Activated B cell treated with CpG ODN at 0.5 μM for 24 hours (primary cell): Measurements from ENCODE around the gene DDX28. TPM values are rescaled to one million over a fixed set of nuclear protein-coding genes. Genes with fewer than 3 reads are reported as not detected.
A peak's percentile ranks its signal among the peaks of the same experiment; 100 is the strongest.

ENCODE experiments used
- ATAC-seq: fragments of 200-7000 bp; cut with Tn5 transposase; one replicate; pipeline ENCODE4 v1.10.0; 2021; ENCODE audit warnings: low read depth, mild to moderate bottlenecking, moderate library complexity
- CTCF ChIA-PET: fragments of 350-600 bp; sonication (Branson Sonifier 250); formaldehyde crosslinking; loops from one replicate; lab custom pipeline; 2021; ENCODE audit warnings: antibody characterized with exemption; lab: Charles Lee
- POLR2A ChIA-PET: fragments of 350-600 bp; sonication (Branson Sonifier 250); formaldehyde crosslinking; loops from one replicate; lab custom pipeline; 2021; ENCODE audit warnings: antibody characterized with exemption; lab: Charles Lee
- DNase-seq: peaks from one replicate; pipeline ENCODE4 v3.0.0; 2022
- H3K27ac Mint-ChIP-seq: one replicate; pipeline ENCODE4 v1.8.0; 2020; ENCODE audit warnings: mixed read lengths
- H3K27me3 Mint-ChIP-seq: one replicate; pipeline ENCODE4 v1.8.0; 2021; ENCODE audit warnings: mixed read lengths
- H3K36me3 Mint-ChIP-seq: one replicate; pipeline ENCODE4 v1.8.0; 2021; ENCODE audit warnings: low read depth, mixed read lengths
- H3K4me1 Mint-ChIP-seq: one replicate; pipeline ENCODE4 v1.8.0; 2021; ENCODE audit warnings: mixed read lengths
- H3K4me3 Mint-ChIP-seq: one replicate; pipeline ENCODE4 v1.8.0; 2020; ENCODE audit warnings: mild to moderate bottlenecking, mixed read lengths
- H3K9me3 Mint-ChIP-seq: one replicate; pipeline ENCODE4 v1.8.0; 2020; ENCODE audit warnings: mixed read lengths
- intact Hi-C: fragments of 100-400 bp; cut with micrococcal nuclease; formaldehyde crosslinking; loops from one replicate; pipeline ENCODE4 v1.15.1; 2024
- total RNA-seq: library from RNA; stranded (reverse); gene quantifications from 2 replicates; pipeline ENCODE4 v1.2.3, GENCODE V29; 2022
- TF ChIP-seq, protein P1 (sequence below): fragments of 200-600 bp; IDR thresholded peaks from one replicate; pipeline ENCODE4 v1.8.0; 2022; ENCODE audit warnings: antibody characterized with exemption, mild to moderate bottlenecking

The DDX28 gene
- total RNA-seq, 1 donor from 2014 or later = 19.2 TPM

DNA sequence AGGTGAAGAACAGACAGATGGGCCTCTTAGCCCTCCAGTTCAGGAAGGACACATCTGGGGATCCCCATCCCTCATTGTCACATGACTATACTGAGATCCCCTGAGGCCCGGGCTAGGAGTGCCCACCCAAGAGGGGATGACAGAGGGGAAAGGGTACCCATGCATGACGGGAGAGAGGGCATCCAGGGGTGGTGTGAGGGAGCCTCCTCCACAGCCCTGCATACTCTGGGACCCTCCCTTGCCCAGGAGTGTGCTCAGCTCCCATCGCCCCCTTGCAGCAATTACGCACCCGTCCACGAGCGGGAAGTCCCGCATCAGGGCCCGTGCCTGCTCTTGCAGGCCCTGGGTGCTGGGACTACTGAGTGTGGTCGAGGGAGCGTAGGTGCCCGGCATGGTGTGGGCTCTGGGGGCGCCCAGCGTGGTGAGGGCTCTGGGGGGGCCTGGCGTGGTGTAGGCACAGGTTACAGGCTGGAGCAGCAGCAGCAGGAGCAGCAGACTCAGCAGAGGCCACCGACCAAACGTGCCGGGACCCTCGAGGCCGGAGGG is 30.3 kb downstream of the DDX28 start:
- ChIA-PET POLR2A (interaction anchor here (0.6 to 4.1 kb wide), 8 partner anchors 13 to 92 kb away, joined by 3 to 26 read pairs (median 8); partner anchors contain the start of genes DDX28, DUS2 and PSMB10), CTCF (interaction anchor here (1.1 to 3.7 kb wide), 3 partner anchors 13 to 109 kb away, joined by 3 to 28 read pairs (median 4); no protein-coding TSS in a partner anchor)
- Mint-ChIP-seq H3K4me1 (peaks cover 80% of the 10 kb centered on the region), H3K36me3 (peaks cover 9% of the 10 kb centered on the region), H3K9me3 (no peaks in the 10 kb centered on the region), H3K27me3 (no peaks in the 10 kb centered on the region), H3K27ac (peak overlapping the region; percentile 77), H3K4me3 (peak overlapping the region; percentile 32)
- ATAC-seq (no peak), DNase-seq (no peak)
- TF ChIP-seq, protein P1, sequence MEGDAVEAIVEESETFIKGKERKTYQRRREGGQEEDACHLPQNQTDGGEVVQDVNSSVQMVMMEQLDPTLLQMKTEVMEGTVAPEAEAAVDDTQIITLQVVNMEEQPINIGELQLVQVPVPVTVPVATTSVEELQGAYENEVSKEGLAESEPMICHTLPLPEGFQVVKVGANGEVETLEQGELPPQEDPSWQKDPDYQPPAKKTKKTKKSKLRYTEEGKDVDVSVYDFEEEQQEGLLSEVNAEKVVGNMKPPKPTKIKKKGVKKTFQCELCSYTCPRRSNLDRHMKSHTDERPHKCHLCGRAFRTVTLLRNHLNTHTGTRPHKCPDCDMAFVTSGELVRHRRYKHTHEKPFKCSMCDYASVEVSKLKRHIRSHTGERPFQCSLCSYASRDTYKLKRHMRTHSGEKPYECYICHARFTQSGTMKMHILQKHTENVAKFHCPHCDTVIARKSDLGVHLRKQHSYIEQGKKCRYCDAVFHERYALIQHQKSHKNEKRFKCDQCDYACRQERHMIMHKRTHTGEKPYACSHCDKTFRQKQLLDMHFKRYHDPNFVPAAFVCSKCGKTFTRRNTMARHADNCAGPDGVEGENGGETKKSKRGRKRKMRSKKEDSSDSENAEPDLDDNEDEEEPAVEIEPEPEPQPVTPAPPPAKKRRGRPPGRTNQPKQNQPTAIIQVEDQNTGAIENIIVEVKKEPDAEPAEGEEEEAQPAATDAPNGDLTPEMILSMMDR = no peak
- intact Hi-C loops = loop anchor here (1.0 to 10.0 kb wide), 10 partner anchors 7 to 468 kb away; partner anchors contain the start of genes C16orf86, DDX28, DUS2 and ENKD1

DNA sequence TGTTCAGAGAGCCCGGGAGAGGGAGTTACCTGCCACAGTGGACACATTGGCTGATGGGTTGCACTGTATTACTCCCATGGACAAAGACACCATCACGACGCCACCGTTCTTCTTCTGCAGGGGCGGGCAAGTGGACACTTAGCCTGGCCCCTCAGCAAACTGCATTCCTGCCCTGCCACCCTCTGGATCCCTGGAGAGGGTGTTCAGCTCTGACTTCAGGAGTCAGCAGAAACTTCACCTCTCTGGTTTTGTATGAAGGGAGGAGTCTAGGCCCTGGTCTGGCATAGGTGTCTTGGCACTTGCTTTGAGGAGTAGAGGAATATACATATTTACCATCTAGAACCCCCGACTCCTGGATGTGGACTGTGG is 33.0 kb downstream of the DDX28 start:
- POLR2A ChIA-PET = interaction anchor here (0.5 to 2.9 kb wide), 5 partner anchors 9 to 199 kb away, joined by 3 to 10 read pairs (median 3); partner anchors contain the start of genes DDX28, DPEP2, DUS2 and NFATC3
- ATAC-seq (no peak), DNase-seq (no peak)
- intact Hi-C loops = loop anchor here (5.0 to 10.0 kb wide), 2 partner anchors 323 to 465 kb away; partner anchors contain the start of genes C16orf86, ENKD1 and RIPOR1
- H3K27ac Mint-ChIP-seq = peak overlapping the region; percentile 73
- peaks cover 8% of the 10 kb centered on the region for H3K36me3 Mint-ChIP-seq
- TF ChIP-seq, protein P1 = no peak
- CTCF ChIA-PET = interaction anchor here (0.9 to 3.7 kb wide), 4 partner anchors 48 to 173 kb away, joined by 3 to 28 read pairs (median 4); no protein-coding TSS in a partner anchor
- H3K4me1 Mint-ChIP-seq = peaks cover 76% of the 10 kb centered on the region
- no peaks in the 10 kb centered on the region for H3K27me3 Mint-ChIP-seq
- no peak overlapping the region for H3K4me3 Mint-ChIP-seq
- H3K9me3 Mint-ChIP-seq = no peaks in the 10 kb centered on the region

DNA sequence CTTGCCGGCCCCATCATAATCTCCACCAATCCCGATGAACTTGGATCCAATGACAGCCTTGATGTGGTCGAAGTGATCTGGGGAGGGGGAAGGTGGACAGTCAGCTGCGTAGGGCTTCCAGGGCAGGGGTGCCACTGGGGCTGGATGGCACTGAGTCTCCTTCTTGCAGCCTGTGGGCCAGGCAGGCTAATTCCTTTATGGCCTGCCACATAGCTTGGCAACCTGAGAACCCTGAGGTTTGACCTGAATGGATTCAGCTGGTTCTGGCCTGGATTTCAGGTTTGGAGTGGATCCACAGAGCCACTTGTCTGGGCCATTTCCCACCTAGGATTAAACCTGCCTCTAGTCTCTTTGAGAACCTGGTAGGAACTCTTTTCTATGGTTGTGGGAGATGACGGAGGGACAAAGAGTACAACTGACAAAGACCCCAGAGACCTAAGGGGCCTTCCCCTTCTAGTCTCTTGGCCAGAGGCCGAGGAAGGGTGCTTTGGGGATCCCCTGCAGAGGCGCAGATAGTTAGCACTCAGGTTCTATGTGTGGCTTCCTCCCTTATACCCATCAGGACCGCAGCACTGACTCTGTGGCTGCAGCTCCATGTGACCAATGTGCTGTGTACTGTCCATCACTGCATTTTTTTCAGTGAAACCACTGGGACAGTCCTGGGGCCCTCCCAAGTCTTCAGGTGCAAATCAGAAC is 33.6 kb downstream of the DDX28 start:
- peaks cover 8% of the 10 kb centered on the region for H3K36me3 Mint-ChIP-seq
- H3K4me1 Mint-ChIP-seq = peaks cover 76% of the 10 kb centered on the region
- ChIA-PET CTCF (interaction anchor here (1.3 to 3.7 kb wide), 3 partner anchors 48 to 172 kb away, joined by 3 to 28 read pairs (median 4); no protein-coding TSS in a partner anchor), POLR2A (interaction anchor here (0.5 to 1.3 kb wide), 10 partner anchors 10 to 765 kb away, joined by 3 to 8 read pairs (median 3); partner anchors contain the start of genes DDX28, DPEP2, DUS2 and NFATC3)
- ATAC-seq (peak; percentile 10), DNase-seq (no peak)
- TF ChIP-seq, protein P1 = no peak
- H3K27me3 Mint-ChIP-seq = no peaks in the 10 kb centered on the region
- peak overlapping the region; percentile 73 for H3K27ac Mint-ChIP-seq
- H3K4me3 Mint-ChIP-seq = no peak overlapping the region
- H3K9me3 Mint-ChIP-seq = no peaks in the 10 kb centered on the region
- intact Hi-C loops = loop anchor here (5.0 to 10.0 kb wide), 2 partner anchors 322 to 465 kb away; partner anchors contain the start of genes C16orf86, ENKD1 and RIPOR1

DNA sequence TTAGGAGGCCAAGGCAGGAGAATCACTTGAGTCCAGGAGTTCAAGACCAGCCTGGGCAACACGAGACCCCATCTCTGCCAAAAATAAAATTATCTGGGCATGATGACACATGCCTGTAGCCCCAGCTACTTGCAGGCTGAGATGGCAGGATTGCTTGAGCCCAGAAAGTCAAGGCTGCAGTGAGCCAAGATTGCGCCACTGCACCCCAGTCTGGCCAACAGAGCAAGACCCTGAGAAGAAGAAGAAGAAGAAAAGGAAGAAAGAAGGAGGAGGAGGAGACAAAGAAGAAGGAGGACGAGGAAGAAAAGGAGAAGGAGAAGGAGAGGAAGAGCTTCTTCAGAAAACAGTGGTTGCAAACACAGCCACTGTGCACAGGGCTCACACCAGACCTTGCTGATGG is 34.4 kb downstream of the DDX28 start:
- Mint-ChIP-seq H3K4me1 (peaks cover 79% of the 10 kb centered on the region), H3K9me3 (no peaks in the 10 kb centered on the region), H3K36me3 (peaks cover 8% of the 10 kb centered on the region), H3K27me3 (no peaks in the 10 kb centered on the region), H3K4me3 (no peak overlapping the region), H3K27ac (peak overlapping the region; percentile 73)
- intact Hi-C loops = no loop called here
- DNase-seq = no peak
- ChIA-PET POLR2A (interaction anchor here (0.8 to 1.3 kb wide), 6 partner anchors 34 to 97 kb away, joined by 3 to 8 read pairs (median 4); partner anchors contain the start of genes DDX28, DUS2, NFATC3 and PSMB10), CTCF (interaction anchor here (1.3 to 1.5 kb wide), 2 partner anchors 47 to 172 kb away, joined by 3 to 4 read pairs; no protein-coding TSS in a partner anchor)
- TF ChIP-seq, protein P1 = no peak
- ATAC-seq = no peak
